UCSD-AML1 (cell line): ENCODE data around the gene TANC1.

ENCODE experiments used
- DNase-seq: peaks from one replicate; lab custom pipeline; 2025; ENCODE audit not compliant: unreplicated experiment; lab: John Stamatoyannopoulos, UW

Gene TANC1

DNA sequence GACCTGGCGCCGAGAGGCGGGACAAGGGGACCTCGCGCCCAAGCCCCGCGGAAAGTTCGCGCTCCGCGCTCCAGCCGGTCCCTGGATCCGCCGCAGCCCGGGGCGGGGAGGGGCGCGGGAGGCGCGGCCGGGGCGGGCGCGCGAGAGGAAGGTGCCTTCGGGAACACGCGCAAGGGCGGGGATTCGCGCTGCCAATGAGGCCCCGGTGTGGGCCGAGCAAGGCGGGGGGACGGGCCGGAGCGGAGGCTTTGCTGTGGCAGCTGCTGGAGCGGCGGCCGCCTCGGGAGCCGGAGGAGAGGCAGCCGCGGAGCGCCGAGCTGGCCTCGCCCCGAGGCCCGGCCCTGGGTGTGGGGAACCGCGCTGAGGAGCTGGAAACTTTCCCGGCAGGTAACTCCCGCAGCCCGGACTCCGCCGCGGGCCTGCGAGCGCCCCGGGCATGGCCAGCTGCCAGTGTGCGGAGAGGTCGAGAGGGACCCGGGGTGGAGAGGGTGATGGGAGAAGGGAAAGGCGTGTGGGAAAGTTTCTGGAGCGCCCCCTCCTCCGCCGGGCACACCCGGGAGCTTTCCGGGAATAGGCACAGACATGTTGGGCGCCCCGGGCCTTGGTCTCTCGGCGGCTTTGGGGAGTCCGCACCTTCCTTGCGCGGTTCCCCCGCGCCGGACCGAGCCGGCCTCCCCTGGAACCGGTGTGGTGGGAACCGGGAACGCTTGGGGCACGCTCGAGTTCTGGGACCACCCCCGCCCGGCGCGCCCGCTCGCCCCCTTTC is at the start of gene TANC1:
Gene TANC1 (plus strand): TSS at position 245 of the 766 bp plus-strand sequence. CDS start 97,271 bp downstream, outside the sequence.
- peak; percentile 78 for DNase-seq

DNA sequence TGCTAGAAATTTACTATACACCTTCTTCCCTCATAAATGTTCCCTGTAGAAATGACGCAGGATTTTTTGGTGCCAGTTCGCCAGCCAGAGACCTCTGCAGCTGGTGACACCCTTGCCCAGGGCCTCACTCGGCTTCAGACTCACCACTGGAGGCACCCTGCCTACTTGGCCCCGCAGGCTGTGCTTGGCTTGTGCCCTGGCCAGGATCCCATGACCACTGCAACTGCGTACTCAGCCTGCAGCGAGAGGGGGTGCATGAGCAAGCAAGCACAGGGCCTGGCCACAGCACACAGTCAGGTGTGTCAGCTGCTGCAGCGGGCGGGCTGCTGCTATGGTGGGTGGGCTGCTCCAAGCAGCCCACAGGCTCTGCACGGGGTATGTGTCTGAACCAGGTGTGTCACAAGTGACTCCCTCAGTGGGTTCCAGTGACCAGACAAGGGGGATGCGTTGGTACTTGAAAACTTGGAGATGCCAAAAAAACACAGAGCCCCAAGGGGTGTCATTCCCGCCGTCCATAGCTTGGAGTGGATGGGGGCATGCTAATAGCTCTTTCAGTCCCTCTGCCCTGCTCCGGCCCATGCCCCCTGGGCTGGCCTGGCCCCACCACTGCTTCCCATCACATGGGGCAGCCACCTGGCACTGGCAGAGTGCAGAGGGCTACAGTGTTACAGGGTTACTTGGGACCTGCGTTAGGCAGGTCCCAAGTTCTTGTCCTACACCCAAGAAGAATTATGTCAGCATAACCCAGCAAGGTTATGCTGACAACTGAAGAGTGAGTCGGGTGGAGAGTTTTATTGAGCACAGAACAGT is 46.6 kb upstream of the TANC1 start:
- no peak for DNase-seq

DNA sequence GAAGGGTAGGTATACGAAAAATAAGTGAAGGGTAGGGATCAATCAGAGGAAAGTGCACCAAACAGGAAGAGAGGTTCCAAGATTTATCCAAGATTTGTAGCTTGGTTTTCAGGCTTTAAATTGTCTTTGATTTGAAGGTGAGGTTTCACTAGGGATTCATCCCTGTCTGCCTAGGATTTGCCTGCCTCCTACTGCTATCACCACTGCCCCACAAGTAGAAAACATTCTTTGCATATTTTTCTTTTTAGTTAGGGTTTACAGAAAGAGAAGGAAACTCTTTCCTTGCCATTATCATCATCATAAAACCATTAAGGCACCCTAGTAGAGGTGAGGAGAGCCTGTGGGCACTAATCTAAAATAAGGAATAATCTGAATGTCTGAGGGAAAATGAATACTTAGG is 45.8 kb upstream of the TANC1 start:
- no peak for DNase-seq

DNA sequence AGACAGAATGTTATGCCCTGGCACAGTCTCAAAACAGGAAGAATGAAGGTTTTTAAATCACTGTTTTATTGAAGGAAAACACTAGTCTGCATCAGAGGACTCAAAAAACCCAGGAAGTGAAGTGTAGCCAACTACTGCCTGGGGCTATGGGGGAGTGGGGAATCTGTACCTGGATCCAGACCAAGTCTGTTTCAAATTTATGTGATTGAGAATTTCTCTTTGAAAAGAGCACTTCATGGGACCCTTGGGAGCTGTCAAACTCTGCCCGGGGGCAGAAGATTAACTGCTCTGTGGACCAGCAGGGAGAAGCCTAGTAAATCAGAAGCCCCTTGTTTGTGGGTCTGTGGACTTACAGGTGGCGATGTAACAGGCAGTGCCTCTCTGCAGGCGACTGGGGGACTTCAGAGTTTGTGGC is 45.3 kb upstream of the TANC1 start:
- no peak for DNase-seq

DNA sequence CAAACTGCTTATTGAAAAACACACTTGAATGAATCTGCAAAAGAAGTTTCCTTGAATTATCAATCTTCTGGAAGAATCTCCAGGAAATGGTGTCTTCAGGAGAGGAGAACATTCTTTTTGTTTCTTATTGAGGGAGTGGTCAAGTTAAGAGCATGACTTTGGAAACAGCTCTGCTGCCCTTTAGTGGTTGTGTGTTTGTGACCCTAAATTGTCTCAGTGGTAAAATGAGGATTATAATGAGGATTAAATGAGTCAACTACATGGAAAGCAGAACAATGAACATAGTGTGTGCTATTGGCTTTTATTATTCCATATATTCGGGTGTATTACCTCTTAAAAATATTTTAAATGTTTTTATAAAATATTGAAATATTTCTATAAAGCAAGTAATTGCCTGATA is 44.8 kb upstream of the TANC1 start:
- no peak for DNase-seq

DNA sequence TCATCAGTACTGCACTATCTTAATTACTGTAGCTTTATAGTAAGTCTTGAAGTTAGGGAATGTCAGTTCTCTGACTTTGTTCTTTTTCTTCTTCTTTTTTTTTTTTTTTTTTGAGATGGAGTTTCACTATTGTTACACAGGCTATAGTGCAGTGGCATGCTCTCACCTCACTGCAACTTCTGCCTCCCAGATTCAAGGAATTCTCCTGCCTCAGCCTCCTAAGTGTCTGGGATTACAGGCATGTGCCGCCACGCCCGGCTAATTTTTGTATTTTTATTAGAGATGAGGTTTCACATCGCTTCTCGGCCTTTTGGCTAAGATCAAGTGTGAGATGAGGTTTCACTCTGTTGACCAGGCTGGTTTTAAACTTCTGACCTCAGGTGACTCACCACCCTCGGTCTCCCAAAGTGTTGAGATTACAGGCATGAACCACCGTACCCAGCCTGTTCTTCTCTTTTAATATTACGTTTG is 41.9 kb upstream of the TANC1 start:
- DNase-seq, result no peak

DNA sequence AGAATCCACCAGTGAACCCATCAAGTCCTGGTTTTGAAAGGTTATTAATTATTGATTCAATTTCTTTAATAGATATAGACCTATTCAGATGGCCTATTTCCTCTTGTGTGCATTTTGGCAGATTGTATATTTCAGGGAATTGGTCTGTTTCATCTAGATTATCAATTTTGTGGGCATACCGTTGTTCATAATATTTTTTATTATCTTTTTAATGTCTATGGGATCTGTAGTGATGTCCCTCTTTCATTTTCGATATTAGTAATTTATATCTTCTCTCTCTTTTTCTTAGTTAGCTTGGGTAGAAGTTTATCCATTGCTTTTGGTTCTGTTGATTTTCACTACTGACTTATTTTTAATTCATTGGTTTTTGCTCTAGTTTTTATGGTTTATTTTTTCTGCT is 39.9 kb upstream of the TANC1 start:
- no peak for DNase-seq

DNA sequence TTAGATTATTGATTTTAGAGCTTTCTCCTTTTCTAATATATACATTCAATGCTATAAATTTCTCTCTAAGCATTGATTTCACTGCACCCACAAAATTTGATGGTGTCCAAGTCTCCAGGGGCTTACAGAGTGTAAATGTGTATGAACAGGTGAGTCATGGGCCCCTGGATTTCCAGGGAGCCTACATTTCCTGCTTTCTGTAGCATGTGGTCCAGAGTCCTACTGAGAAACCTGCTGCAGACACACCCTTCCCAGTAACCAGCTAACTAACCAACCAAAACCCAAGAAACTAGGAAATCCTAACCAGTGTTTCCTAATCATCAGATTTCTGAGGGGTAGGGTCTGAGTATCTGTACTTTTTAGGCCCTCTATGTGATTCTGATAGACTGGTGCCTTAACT is 39.5 kb upstream of the TANC1 start:
- DNase-seq, result no peak

DNA sequence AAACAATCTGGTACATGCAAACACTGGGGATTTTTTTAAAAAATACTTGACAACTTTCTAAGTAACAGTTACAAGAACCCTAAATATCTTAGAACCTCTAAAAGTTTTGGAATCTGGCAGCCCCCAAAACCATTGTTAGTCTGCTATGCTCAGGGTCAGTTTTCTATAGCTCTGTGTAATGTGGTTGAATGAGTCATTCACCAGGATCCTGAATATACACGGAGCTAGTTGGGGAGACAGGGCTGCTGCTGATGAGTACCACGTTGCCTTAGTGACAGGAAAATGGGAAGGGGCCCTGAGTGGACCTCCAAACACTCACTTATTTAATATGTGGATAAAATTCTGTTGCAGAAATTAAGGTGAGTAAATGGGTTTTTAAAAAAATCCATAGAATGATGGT is 36.9 kb upstream of the TANC1 start:
- DNase-seq, result no peak

DNA sequence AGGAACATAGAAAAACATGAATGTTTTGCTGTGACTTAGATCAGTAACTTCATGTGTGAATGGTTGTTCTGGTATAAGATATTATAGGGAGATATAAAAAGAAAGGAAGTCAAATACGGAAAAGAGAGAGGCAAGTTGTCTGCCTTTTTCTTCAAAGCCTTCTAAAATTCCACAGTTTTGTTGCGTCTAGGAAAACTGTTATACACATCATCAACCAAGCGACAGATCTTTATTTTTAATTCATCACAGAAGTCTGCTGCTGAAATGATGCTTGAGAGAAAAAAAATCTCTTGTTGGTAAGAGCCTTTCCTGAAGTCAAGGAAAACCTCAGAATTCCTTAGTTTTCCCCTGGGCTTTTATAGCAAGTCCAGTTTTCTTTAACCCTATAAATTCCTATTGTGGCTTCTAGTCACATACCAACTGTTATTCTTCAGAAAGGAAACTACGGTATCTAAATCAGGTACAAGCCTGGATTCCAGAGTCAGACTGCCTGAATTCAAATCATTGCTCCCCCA is 36.3 kb upstream of the TANC1 start:
- no peak for DNase-seq

DNA sequence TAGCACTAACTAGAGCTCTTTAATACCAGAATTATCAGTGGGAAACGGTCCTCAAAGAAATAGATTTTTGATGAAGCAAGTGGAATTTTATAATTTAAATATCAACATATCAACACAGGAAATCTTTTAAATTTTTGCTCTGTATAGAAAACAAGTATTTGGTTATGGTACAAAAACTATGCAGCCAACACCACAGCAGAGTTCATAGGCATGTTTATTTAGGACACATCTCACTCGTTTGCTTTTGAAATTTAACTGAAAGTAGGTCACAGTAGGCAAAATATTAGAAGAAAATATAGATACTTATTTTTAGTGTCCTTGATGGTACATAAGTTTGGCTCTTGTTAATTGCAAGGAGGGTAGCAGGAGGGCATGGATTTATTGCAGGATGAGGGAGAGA is 34.3 kb upstream of the TANC1 start:
- DNase-seq, result no peak

DNA sequence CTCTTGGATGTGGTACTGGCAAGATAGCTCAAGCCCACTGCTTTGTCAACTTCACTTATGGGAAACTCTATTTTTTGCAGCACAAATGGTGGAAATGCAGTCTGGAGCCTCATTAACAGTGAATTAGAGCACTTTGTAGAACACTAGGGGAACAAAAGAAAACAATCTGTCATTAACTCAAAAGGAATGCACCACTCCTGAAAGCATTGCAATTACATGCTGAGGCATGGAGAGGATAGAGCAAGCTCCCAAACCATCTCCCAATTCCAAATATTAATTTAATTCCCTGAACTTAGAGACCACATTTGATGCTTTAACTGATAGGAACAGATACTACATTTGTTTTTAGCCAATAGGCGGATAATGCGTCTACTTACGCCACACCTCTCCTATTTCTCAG is 32.8 kb upstream of the TANC1 start:
- no peak for DNase-seq

DNA sequence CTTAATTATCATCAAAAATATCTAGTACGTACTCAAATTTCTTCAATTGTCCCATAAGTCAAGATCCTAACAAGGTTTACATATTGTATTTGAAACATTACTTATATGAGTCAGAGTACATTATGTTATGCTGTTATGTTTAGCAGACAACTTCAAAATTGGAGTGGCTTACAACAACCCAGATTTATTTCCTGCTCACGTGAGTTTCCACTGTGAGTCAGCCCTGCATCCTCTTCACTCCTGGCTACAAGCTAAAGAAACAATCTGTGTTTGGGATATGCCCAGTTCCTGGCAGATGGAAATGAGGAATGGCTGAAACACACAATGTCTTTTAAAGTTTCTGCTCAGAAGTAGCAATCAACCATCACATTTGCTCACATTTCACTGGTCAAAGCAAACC is 31.5 kb upstream of the TANC1 start:
- no peak for DNase-seq

DNA sequence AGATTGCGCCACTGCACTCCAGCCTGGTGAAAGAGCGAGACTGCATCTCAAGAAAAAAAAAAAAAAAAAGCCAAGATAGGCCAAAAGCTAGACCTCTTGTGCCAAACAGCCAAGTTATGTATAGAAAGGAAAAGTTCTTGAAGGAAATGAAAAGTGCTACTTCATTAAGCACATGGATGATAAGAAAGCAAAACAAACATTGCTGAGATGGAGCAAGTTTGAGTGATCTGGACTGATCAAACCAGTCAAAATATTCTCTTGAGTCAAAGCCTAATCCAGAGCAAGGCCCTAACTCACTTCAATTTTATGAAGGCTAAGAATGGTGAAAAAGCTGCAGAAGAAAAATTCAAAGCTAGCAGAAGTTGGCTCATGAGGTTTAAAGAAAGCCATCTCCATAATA is 28.1 kb upstream of the TANC1 start:
- no peak for DNase-seq

DNA sequence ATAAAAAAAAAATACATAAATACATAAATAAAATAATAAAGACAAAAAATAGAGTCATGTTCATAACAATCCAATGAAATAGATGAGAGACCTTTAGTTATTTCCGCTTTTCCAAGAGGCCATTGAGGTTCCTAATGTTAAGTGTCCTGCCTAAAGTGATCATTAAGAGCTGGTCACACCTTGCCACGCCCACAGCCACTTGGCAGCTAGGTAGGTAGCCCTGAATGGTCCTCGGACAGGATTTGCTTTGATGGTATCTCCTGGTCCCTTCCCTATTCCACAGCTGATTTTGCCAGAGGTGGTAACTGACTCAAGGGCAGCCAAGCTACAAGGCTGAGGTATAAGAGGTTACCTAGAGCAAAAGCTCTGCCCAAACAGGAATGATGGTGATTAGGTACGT is 24.5 kb upstream of the TANC1 start:
- no peak for DNase-seq

DNA sequence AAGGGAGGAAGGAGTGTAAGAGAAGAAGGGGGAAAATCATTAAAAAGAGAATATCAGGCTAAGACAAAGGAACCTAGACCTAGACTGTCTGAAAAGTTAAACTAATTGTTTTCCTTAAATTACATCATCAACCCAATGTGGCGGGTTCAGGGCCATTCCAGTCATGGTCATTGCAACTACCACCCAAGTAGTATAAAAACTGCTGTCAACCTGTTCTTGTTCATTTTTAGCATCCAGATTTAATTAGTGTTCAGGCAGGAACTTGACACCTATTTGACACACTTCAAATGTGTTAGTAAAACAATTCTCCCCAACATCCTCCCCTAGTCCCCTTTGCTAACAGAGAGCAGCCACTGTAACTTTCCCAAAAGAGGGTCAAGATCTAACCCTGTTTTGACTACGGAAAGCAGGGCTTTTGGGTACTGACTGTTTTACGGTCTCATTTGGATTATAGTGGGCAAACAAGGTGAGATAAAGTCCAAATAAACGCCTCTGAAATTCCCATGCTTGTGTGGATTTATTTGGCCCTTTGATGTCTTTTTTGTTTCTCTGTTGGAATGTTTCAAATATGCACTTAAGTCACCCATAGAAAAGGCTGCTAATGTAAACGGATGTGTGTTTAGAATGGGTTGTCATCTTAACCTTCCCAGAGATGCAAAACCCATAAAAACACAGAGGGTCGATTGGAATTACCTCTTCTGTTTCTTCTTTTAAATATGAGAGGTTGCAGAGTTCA is 19.3 kb upstream of the TANC1 start:
- DNase-seq, result no peak

DNA sequence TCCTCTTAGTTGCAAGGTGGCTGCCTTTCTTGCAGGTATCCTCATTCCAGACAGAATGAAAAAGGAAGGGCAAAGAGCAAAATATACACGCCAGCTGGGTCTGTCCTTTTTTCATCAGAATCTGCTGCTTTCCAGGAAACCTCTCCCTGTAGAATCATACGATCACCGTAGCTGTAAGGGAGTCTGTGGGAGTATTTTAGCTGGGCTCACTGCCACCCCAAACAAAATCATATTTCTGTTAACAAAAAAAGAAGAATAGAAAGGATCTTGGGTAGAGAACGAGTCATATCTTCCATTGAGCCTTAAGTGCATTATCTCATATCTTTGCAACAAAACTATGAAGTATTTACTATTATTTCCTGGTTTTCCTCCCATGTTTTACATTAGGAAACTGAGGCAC is 15.0 kb upstream of the TANC1 start:
- DNase-seq, result no peak

DNA sequence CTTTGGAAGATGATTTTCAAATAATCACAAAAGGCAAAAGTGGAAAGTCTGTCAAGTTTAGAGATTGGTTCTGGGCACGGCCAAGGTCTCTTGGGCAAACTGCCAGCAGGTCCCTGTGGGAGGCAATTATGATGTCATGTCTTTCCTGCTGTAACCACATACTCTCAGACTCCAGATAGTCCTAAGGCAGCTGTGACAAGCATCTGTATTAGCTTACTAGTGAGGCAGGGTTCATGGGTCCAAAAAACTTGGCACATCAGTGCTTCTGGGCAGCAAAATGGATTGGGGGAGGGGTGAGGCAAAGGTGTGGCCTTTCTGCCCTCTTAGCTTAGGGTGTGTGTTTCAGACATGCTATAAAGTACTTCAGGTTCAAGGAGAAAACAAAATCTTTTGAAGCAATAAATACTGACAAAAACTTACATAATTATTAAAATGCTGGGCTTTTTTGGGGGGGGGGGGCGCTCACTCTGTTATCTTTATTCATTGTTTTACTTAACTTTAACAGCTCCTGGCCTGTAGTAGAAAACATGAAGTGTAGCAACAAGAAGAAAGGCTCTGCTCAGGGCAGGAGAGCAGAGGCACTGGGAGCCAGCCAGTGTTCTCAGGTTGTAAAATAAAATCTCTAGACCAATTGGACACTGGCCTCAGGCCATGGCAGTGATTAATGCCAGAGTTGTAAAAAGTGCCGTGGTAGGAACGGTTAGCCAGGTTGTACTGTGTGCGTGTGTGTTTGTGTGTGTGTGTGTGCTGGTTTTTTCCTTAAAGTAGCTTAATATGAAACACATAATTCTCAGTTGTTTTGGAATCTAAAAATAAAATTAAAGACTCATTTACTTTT is 14.3 kb upstream of the TANC1 start:
- DNase-seq, result peak; percentile 71

DNA sequence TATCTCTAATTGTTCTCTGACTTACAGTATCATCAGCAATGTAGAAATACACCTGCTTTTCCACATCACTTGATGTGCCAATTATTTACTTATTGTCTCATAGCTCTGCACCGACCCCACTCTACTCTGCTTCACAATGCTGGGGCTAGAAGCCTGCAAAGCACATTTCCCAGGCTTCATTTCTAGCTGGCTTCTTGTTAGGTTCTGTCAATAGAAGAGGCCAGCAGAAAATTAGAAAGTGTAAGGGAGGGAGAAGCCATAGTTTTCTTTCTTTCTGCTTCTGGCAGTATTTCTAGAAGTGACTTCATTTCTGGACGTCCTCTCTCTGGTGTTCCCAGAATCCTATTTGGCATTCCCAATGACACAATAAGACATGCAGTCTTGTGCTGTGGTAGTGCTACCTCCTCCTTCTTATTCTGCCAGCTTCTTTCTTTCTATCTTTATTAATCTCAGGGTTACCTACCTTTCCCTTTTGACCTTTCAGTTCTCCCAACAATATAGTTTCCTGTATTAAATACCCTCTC is 12.5 kb upstream of the TANC1 start:
- DNase-seq, result no peak

DNA sequence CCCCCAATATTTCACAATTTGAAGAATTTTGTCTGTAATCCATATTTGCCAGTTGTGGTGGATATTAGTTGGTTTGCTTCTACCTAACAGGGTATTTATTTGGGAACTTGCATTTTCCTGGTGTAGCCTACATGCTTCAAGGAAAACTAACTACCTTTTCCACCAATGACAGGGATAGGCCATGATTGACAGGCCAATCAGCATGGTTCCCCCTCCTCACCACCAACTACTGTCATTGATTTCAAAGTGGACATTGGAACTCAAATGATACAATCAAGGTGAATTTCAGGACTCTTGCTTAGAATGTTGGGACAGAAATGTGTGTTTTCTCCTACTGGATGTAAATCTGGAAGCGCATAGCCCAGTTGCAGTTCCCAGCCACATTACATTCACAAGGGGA is 10.1 kb upstream of the TANC1 start:
- no peak for DNase-seq
